Right atrium auricular region (tissue), 2 donors: ENCODE results near the gene MYH2. TPM values are rescaled to one million over a fixed set of nuclear protein-coding genes. Genes with fewer than 3 reads are reported as not detected.

Experiments
- DNase-seq: peaks from one replicate; pipeline ENCODE4 v3.0.0-alpha.2; 2019; ENCODE audit warnings: low spot score
- H3K27ac ChIP-seq, 2 donors: fragments of 200-600 bp; sonication (generic); 1 replicate in 1 of 2; 2 replicates in 1 of 2; pipeline ENCODE4 v1.5.1; 2016 to 2019
- H3K27me3 ChIP-seq, 2 donors: fragments of 200-600 bp; sonication (generic); one replicate each; pipeline versions ENCODE4 v1.5.1 to v1.6.0; 2017 to 2019
- H3K36me3 ChIP-seq: fragments of 200-600 bp; sonication (generic); one replicate; pipeline ENCODE4 v1.5.1; 2016
- H3K4me1 ChIP-seq, 2 donors: fragments of 200-600 bp; sonication (generic); one replicate each; pipeline versions ENCODE4 v1.5.1 to v1.6.0; 2017 to 2019
- H3K4me3 ChIP-seq, 2 donors: fragments of 200-600 bp; sonication (generic); 1 replicate in 1 of 2; 2 replicates in 1 of 2; pipeline ENCODE4 v1.5.1; 2017 to 2019; ENCODE audit warnings: mild to moderate bottlenecking in 1 of 2, moderate library complexity in 1 of 2
- H3K9me3 ChIP-seq, 2 donors: fragments of 200-600 bp; sonication (generic); one replicate each; pipeline ENCODE4 v1.5.1; 2019
- total RNA-seq, 2 donors: library from RNA; depleted of rRNA; stranded (reverse); fragments of >200 nt; gene quantifications; one replicate each; pipeline ENCODE4 v1.1.0, GENCODE V29; 2016
- TF ChIP-seq, protein P1 (sequence below), 2 donors: fragments of 200-600 bp; sonication (generic); IDR thresholded peaks; one replicate each; pipeline ENCODE4 v1.5.1; 2019; ENCODE audit warnings: antibody characterized with exemption in 2 of 2

MYH2 gene
- total RNA-seq, result not detected

DNA sequence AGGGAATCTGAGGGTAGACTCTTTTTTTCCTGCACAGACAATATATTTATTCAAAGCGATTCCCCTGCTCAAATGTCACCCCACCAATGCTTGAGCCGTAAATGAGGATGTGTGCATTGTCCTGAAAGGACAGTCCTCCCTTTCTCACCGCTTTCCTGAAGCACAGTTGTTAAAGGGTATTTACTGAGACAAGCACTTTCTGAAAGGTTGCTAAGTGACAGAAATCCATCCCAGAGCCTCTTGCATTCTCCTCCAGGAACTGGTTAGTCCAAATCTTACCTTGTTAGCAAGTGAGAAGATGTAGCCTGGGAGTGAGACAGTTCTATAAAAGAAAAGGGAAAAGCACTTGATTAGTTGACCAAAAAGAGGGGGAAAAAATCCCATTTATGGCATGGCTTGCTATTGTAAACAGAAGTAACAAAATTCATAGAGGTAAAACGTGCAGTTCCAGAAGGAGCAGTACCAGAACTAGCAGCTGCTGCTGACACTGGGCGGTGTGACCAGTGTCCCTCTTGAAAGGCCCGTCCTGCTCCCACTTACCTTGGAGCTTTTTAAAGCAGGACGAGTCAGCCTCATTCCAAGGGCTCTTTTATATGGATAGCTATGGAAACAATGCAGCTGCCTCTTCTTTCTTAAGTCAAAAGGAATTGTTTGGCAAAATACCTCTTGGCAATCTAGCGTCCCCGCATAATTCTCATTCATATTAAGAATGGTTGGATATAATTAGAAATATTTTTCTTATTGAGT lies at the start of gene MYH2:
MYH2 (minus strand) TSS at position 563 of the 747 bp plus-strand sequence. CDS start 1,738 bp downstream, outside the sequence.
- Histone ChIP-seq H3K4me1 (no peaks in the 10 kb centered on the region), H3K27ac (no peak within 1 kb of the TSS)
- TF ChIP-seq, protein P1, sequence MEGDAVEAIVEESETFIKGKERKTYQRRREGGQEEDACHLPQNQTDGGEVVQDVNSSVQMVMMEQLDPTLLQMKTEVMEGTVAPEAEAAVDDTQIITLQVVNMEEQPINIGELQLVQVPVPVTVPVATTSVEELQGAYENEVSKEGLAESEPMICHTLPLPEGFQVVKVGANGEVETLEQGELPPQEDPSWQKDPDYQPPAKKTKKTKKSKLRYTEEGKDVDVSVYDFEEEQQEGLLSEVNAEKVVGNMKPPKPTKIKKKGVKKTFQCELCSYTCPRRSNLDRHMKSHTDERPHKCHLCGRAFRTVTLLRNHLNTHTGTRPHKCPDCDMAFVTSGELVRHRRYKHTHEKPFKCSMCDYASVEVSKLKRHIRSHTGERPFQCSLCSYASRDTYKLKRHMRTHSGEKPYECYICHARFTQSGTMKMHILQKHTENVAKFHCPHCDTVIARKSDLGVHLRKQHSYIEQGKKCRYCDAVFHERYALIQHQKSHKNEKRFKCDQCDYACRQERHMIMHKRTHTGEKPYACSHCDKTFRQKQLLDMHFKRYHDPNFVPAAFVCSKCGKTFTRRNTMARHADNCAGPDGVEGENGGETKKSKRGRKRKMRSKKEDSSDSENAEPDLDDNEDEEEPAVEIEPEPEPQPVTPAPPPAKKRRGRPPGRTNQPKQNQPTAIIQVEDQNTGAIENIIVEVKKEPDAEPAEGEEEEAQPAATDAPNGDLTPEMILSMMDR (IDR thresholded peaks at IDR 0.05), result no peak

DNA sequence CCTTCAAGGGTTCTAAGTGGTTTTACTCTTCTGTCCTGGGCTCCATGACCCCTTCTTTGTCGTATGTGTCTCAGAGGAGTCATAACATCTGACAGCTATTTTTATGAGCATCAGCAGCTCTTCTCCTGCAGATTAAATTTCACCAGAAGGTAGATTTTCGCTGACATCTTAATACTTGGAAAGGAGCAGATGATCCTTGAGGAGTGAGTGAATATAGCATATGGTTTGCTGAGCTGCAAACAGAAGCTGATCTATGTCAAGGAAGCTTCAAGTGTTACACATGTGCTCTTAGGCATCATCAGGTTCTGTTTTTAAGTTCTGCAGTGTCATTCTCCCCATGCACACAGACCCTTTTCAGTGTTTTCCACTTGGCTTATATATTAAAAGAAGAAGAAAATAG lies 49.2 kb upstream of the MYH2 start:
- Histone ChIP-seq H3K27ac (no peak overlapping the region), H3K4me1 (no peaks in the 10 kb centered on the region), H3K4me3 (no peak overlapping the region), H3K36me3 (no peaks in the 10 kb centered on the region), H3K27me3 (no peaks in the 10 kb centered on the region), H3K9me3 (no peaks in the 10 kb centered on the region)
- TF ChIP-seq, protein P1 (IDR thresholded peaks at IDR 0.05), result no peak
- no peak for DNase-seq

More for the DNA sequence above, at the start of gene MYH2:
- Histone ChIP-seq H3K36me3 (no peaks in the 10 kb centered on the region), H3K27me3 (no peaks in the 10 kb centered on the region), H3K4me3 (no peak within 1 kb of the TSS), H3K9me3 (no peaks in the 10 kb centered on the region)
- no peak for DNase-seq

DNA sequence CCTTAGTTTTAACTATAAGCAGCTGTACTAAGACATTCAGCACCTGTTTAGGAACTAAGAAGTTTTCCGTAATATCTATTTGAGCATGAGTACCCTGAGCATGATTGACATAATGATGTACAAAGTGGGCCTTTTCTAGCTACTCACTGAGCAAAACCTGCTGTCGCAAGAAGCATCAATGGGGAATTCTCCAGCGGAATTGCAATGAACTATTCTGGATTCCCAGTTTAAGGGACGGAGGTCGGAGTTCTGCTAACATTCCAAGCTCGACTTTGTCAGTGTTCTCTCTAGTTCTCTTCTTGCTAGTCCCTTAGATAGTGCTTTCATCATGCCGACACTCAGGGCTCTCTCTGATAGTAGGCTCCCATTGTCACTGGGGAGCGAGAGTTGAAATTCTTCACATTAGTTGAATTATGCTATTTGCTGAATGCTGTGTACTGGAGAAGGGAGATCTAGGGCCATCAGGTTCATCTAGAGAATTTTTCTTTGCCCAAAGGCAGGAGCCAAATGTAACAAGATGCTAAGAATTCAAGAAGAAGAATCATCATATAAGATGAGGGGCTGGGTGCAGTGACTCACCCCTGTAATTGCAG lies 40.2 kb upstream of the MYH2 start:
- no peak for DNase-seq
- Histone ChIP-seq H3K4me3 (no peak overlapping the region), H3K27me3 (no peaks in the 10 kb centered on the region), H3K36me3 (no peaks in the 10 kb centered on the region), H3K9me3 (no peaks in the 10 kb centered on the region), H3K4me1 (no peaks in the 10 kb centered on the region), H3K27ac (no peak overlapping the region)
- TF ChIP-seq, protein P1 (IDR thresholded peaks at IDR 0.05), result no peak

DNA sequence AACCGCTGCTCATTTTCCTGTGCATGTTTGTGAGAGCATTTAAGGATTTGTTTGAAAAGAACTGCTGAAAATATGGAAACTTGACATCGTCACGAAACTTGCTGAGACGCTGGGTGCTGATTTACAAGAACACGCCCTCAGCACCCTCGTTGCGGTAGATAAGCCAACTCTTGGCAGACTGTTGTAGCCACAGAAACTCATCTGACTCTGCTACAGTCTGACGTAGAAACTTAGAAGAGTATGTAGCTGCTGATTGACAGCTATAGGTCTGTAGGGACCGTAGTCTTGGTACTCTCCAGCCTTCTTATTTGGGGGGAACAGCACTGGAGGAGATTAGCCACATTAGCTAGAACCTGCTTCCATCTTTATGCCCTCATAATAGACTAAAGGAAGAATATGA lies 36.1 kb upstream of the MYH2 start:
- no peak overlapping the region for H3K4me3 ChIP-seq
- H3K27ac ChIP-seq, result no peak overlapping the region
- TF ChIP-seq, protein P1 (IDR thresholded peaks at IDR 0.05), result no peak
- H3K9me3 ChIP-seq, result no peaks in the 10 kb centered on the region
- no peak for DNase-seq
- no peaks in the 10 kb centered on the region for H3K4me1 ChIP-seq
- H3K36me3 ChIP-seq, result no peaks in the 10 kb centered on the region
- H3K27me3 ChIP-seq, result no peaks in the 10 kb centered on the region

DNA sequence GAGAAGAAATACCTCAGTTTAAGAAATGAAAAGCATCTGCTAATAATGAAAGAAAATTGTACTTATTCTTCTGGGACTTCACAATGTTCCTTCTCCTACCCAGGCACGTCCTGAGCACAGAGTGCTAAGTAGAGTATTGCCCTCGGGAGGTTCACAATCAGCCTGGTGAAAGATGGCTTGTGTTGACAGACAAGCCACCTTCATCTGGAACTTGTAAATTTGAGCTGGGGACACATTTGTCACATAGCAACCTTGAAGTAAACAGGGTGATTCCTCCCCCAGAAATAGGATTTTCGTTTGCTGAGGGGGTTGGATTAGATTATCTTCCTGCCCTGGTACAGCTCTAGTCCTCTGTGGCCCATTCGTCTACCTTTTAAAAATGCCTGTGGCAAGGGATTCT lies 34.4 kb upstream of the MYH2 start:
- Histone ChIP-seq H3K9me3 (no peaks in the 10 kb centered on the region), H3K27ac (no peak overlapping the region), H3K27me3 (no peaks in the 10 kb centered on the region), H3K36me3 (no peaks in the 10 kb centered on the region), H3K4me3 (no peak overlapping the region), H3K4me1 (no peaks in the 10 kb centered on the region)
- DNase-seq, result no peak
- TF ChIP-seq, protein P1 (IDR thresholded peaks at IDR 0.05), result no peak
